Stimulated activated CD8-positive, alpha-beta memory T cell treated with anti-CD3 and anti-CD28 coated beads, Interleukin-4, amount 100 ng/mL, for 48 hours (primary cell): ENCODE measurements around the gene RNF220.

Experiments
- DNase-seq: peaks from one replicate; pipeline ENCODE4 v3.0.0-alpha.2; 2020

The RNF220 gene

GRCh38 chr1:44524655-44525500, 119.8 kb downstream of the RNF220 start:
- DNase-seq, result no peak

DNA sequence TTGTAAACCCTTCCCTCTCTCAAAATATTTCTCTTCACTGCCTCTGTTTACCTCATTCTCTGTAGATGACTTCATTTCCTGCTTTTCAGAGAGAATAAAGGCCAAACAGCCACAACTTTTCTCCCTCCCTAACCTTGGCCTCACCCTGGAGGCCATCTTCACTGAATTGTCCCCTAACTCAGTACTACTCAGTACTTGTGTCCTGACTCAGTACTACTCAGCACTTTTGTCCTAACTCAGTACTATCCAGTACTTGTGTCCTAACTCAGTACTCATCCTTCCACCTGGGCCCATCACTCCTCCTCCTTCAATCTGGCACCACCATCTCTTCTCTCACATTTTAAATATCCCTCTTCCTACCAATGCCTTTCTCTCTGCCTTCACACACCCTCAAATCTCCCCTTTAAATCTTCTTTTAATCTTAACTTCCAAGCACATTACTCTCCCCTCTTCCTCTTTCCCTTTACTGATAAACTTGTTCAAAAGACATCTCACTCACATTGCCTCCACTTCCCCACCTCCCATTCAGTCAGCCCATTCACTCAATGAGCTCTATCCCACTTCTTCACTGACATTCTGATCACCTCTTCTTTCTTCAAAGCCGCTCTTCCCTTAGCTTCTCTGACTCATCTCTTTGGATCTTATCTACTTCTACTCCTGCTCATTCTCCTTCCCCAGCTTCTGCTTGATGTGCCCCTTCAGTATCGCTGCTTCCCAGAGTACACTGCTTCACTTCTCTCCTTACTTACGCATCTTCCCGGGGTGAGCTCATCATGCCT, 121.4 kb downstream of the RNF220 start:
- DNase-seq, result no peak

DNA sequence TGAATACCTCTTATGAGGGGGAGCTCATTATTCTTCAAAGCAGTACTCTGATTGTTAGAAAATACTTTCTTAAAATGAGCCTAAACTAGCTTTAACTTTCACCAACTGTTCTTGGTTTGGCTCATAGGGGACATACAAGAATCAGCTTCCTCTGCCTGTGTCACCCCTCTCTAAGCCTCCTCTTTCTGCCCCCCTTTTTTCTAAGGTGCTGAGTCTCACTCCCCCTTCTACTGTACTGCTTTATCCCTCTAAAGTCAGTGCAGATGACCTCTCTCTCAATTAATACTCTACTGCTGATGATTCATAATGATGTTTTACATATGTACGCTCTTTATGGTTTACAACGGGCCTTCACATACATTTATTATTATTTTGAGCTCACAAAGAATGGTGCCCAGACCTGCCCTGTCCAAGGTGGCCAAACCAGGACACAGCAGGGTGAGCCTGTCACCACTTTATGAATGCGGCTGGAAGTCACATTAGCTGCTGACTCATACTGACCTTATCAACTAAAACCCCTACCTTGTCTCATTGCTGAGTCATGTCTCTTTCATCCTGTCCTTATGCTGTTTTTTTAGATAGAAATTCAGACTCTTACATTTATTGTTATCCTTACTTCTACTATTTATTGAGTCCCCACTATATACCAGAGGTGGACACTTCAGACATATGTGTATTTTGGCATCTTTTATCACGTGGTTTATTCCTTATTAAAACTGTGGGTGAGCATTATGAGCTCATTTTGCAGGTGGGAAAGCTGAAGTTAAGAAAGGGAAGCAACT, 126.9 kb downstream of the RNF220 start:
- no peak for DNase-seq

DNA sequence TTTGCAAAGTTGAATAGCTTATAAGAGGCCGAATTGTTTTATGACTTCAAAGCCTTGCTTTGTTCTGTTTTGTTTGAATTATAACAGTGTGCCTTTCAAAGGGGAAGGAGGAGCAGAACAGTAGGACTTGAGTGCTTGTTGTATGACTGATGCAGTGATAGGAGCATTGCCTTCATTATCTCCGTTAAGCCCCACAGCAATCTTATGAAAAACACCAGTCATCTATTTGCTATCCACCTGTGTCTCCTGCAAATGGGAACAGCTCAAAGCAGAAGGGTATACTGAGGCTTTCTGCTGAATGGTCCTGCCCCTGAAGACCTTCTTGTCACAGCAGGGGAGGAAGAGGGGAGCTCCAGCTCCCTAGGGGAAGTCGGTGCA, 127.5 kb downstream of the RNF220 start:
- DNase-seq, result no peak

DNA sequence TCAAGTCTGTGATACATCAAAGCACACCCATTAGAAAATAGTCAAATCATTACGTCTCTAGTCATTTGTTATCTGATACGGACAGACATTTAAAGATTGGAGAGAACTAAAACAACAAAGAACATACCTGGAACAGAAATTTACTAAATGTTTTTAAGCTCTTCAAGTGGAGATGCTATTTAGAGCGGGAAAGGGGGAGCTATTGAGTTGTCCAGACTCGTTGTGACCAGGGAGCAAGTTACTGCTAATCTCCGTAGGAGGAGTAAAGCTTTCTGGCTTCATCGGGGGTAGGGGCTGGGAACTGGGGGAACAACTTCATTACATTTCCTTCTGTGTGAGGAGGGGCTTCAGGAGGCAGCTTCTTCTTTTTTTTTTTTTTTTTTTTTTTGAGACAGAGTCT, 129.7 kb downstream of the RNF220 start:
- no peak for DNase-seq

- no peak for DNase-seq
Observed at GRCh38 chr1:44536357-44537209, 131.5 kb downstream of the RNF220 start.

- no peak for DNase-seq
Observed at GRCh38 chr1:44537538-44537937, 132.5 kb downstream of the RNF220 start.

- no peak for DNase-seq
Observed at GRCh38 chr1:44537956-44538355, 132.9 kb downstream of the RNF220 start.

DNA sequence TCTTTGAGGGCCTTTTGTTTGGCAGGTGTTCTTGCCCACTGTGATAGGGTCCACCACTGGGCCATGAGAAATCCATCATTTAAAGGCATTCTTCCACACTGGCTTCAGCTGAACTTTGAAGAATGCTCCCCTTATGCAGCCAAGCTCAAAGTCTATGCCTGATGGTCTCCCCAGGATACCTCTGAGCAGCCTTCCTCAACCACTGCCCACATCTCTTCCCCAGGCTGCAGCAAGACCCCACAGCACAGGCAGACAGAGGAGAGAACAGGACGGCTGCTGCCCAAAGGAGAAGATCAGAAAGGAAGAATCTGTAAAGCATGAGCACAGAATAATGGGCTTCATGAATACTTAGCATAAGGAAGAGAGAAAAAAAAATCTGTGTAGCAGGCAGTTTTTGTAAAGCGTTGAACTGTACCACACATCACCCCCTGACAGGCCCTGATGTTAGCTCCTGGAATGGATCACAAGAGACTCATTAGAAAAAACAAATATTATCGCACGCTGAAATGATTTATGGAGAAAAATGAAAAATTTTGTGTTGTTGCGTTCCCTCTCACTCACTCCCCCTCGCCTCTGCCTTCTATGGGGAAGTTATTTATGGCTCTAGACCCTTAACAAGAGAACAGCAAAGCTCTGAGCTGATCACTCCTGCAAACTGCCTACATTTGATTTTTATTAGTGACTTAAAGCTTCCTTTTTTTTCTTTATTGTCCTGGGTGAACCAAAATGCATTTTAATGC, 135.1 kb downstream of the RNF220 start:
- DNase-seq, result no peak

DNA sequence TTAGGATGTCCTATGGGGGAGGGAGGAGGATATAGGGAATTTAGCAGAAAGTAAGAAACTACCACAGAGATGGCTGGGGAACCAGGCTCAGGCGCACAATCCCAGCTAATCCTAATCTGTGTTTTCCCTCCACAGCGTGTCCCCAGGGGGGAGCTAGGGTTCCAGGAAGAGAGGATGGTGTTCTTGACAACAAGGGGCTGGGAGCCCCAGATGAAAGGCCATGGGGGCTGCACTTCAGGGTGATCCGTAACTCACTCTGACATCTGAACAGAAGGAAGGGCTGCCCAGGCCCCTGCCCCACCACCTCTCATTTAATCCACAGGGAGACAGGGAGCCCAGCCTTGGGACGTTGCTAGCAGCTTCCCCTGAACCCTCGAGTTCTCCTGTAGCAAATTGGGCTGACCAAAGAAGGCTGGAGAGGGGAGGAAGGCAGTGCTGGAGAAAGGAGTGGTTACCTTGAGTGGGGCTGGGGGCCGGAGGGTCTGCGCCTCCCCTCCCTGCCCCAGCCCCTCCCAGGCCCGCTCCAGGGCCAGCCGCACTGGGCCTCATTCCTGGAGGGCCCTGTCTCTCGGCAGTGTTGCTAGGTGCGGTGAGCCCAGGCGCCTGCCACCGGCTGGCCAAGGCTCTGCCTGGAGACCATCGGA, 137.5 kb downstream of the RNF220 start:
- DNase-seq, result no peak

DNA sequence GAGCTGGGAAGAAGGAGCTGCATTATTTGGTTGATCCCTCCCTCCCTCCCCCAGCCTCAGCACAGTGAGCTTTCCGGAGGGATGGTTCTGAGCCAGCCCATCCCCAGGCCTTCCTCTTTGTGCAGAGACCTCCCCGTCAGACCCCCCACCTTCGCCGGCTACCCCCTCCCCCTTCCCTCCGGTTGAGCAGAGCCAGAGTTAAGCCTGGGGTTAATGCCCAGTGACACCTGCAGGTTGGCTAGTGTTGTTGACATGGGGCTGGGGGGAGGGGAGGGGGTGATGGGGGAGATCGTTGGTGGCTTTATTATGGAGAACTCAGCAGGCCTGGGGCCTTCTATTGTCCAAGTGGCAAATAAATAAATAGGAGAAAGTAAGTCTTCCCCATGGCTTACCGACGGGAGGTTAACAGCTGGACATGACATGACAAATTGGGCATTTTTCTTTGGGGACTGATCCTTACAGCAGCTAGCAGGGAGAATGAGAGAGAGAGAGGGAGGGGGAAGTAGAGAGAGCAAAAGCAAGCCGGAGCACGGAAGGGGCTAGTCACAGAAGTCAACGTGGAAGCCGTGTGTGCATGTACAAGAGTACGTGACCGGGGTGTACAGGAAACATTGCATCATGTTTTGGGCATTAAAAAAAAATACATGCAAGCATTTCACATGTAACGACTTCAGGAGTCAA, 138.1 kb downstream of the RNF220 start:
- DNase-seq, result no peak

DNA sequence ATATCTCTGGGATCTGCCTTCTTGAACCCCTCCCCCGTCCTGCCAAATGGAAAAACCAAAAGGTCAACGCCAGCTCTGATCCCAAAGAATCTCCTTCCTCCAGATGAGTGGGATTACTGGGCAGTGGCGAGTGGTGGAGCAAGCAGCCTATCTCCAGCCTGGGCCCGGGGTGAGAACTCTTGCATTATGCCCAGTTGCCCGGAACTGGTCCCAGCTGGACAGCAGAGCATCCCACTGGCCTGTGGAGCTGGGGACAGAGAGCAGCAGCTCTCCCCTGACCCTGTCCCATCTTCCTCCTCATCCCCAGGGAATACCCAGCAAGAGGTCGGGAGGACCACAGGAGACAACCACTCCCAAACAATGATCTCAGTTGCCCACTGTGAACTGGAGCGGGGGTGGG, 138.7 kb downstream of the RNF220 start:
- no peak for DNase-seq

GRCh38 chr1:44544960-44545359, 139.9 kb downstream of the RNF220 start:
- DNase-seq, result no peak

DNA sequence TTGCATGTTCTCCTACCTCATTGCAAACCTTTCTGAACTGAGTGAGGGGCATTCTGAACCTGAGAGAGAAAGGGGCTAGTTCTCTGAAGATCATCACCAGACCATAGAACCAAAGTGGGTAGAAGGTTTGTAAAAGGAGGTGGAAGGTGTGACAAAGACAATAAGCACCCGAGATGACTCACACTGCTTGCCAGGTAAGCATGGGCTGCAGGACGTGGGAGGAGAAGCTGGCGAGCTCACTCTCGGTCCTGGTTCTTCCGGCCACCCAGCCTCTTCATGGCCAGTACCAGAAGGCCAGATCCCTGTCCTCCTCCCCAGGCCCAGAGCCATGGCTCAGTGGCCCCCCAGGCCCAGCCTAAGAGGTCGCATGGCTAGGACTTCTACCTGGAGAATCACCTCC, 140.9 kb downstream of the RNF220 start:
- DNase-seq, result no peak

DNA sequence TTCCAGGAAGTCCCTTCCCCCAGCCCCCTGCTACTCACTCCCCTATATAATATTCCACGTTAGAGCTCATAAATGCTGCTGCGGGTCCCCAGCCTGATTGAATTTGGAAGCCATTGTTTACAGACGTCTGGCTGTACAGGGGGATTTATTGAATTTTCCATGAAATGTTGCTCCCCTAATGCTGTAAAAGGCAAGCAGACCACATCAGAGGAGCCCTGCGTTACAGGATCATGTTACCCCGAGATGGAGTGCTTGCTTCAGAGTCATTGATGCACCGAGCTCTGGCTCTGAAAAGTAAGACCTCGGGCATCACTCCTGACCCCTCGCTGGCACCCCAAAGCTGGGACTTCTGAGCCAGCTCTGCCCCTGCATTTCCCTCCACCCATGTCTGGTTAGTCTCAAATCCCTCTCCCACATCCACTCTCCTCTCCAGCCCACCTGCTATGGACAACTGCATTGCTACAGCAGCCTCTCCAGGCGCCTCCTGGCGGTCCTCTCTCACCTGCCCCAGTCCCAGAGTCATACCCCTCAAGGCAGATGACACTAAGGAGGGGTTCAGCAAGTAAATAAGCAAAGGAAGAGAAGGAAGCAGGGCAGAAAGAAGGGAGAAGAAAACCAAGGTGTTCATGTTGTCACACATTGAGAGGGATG, 141.5 kb downstream of the RNF220 start:
- DNase-seq, result no peak

- no peak for DNase-seq
Observed at GRCh38 chr1:44547361-44547760, 142.3 kb downstream of the RNF220 start.

DNA sequence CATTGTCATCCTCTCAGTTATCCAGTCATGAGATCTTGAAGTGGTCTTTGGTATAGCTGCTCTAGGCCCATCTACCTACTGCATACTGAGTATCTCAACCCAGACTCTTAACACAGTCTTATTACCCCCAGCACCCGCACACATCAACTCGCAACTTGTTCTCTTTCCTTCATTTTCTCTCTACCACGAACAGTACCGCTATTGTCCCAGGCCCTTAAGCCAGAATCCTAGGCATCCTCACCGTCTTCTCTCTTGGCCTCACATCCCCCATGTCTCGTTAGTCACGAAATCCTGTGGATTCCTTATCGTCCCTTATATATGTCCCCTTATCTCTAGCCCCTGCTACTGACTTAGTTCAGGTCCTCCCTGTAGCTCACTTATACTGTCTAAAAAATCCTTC, 142.8 kb downstream of the RNF220 start:
- DNase-seq, result no peak

DNA sequence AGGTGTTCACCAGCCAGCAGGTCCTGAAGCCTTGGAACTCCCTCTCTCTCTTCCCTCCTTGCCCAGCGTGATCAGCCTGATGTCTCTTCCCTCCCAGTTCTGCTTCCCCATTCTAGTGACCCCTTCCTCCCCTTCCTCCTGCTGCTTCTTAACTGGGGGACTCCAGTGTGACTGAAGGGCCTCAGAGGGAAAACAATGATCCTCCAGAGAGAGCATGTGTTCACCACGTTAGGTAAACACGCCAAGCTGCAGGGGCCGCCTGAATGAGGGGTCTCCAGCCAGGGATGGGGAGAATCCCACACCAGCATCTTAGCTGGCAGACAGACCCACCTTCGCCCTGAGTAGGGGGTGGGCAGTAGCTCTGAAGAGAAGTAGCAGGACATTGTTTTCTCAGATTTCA, 144.5 kb downstream of the RNF220 start:
- no peak for DNase-seq

- DNase-seq, result no peak
Observed at GRCh38 chr1:44553127-44553758, 148.2 kb downstream of the RNF220 start.

DNA sequence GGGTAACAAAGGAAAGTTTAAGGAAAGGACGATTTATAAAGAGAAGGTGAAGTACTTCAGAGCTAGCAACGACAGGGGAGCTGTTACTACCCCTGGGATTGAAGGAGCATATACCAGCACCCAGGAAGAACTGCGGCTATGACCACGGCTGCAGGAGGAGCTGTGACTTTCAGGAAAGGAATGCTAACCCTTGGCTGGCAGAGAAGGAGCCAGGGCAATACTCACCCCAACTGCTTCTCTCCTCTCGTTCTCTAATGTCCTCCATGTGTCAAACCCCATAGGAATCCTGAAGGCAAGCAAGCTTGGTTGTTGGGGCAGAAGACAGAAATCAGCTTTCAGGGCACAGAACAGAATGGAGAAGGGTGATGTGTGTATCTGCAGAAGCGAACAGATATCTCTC, 148.7 kb downstream of the RNF220 start:
- no peak for DNase-seq
